ENCODE measurements around the gene PET117.

DNA sequence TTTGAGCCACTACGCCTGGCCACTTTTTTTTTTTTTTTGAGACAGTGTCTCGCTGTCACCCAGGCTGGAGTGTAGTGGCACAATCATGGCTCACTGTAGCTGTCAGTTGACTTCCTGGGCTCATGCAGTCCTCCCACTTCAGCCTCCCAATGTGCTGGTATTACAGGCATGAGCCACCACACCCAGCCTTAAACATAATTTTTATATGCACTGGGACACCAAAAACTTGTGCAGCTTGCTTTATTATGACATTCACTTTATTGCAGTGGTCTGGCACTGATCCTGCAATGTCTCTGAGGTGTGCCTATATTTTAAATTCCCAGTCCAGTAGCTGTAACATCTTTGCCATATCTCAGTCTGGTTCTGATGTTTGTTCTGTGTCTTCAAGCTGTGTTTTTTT is 34.7 kb downstream of the PET117 start:
- TF ChIP-seq ZNF274 (IDR thresholded peaks at IDR 0.05; ENCODE audit: low read depth, low read length): no peak
- TF ChIP-seq SUZ12 (IDR thresholded peaks at IDR 0.05; ENCODE audit: extremely low read depth, insufficient read depth, insufficient read length): no peak
